B cell (primary cell): ENCODE data around the gene SLC48A1.

Experiments
- EZH2 ChIP-seq: IDR thresholded peaks from 2 replicates; pipeline ENCODE4 v1.6.1; 2012; ENCODE audit warnings: borderline replicate concordance, low read depth, mild to moderate bottlenecking, moderate library complexity, low read length; ENCODE audit not compliant: insufficient read depth, poor library complexity, severe bottlenecking
- TF ChIP-seq, protein P1 (sequence below): fragments of 200-600 bp; IDR thresholded peaks from one replicate; pipeline ENCODE4 v1.8.0; 2022; ENCODE audit warnings: antibody characterized with exemption, mild to moderate bottlenecking

DNA sequence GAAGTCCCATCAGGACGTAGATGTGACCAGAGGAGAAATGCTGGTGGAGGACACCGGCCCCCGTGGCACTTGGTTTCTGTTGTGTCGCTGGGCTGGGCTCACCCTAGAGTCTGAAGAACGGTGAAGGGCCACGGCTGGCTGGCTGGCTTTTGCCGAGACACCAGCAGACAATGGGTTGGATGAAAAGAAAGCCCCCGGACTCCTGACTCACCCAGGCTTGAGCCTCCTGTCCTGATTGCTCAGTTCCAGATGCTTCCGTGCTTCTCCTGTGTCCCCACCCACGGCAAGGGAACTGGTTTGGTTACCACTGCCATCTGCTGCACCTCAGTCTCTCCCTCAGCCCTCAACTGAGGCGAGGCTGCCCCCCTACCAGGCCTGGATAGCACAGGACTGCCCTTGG is 37.4 kb upstream of the SLC48A1 start:
- TF ChIP-seq, protein P1, sequence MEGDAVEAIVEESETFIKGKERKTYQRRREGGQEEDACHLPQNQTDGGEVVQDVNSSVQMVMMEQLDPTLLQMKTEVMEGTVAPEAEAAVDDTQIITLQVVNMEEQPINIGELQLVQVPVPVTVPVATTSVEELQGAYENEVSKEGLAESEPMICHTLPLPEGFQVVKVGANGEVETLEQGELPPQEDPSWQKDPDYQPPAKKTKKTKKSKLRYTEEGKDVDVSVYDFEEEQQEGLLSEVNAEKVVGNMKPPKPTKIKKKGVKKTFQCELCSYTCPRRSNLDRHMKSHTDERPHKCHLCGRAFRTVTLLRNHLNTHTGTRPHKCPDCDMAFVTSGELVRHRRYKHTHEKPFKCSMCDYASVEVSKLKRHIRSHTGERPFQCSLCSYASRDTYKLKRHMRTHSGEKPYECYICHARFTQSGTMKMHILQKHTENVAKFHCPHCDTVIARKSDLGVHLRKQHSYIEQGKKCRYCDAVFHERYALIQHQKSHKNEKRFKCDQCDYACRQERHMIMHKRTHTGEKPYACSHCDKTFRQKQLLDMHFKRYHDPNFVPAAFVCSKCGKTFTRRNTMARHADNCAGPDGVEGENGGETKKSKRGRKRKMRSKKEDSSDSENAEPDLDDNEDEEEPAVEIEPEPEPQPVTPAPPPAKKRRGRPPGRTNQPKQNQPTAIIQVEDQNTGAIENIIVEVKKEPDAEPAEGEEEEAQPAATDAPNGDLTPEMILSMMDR: no peak
- no peak for TF ChIP-seq EZH2
